NCI-H524 treated with DMSO at 0.1 percent for 48 hours (cell line): Measurements from ENCODE around the gene ZNF35.

Experiments
- DNase-seq: peaks from one replicate; lab custom pipeline; 2025; lab: John Stamatoyannopoulos, UW

The ZNF35 gene

DNA sequence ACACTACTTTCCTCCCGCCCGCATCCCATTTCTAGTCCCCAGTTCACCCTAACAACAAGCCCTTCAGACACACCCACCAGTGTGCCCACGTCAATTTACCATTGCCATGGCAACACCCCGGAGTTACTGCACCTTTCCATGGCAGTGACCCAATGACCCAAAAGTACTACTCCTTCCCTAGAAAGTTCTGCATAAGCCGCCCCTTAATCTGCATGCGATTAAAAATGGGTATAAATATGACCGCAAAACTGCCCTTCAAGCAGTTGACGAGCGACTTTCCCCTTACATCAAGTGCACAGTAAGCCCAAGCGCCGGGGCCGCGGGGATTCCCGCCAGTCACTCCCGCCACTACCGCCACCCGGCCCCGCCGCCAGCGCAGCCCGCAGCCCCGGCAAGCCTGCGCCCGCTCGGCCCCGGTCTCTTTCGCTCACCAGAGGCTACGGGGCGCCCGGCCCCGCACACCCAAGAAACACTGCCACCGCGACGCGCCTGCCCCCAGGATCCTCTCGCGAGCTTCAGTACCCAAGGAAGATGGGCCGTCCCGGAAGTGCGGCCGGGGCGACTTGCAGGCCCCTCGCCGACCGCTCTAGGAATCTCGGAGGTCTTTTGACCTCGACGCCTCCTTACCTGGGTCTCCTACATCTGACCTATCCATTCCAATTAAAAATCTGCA, 36.7 kb downstream of the ZNF35 start:
- DNase-seq, result peak; percentile 13

DNA sequence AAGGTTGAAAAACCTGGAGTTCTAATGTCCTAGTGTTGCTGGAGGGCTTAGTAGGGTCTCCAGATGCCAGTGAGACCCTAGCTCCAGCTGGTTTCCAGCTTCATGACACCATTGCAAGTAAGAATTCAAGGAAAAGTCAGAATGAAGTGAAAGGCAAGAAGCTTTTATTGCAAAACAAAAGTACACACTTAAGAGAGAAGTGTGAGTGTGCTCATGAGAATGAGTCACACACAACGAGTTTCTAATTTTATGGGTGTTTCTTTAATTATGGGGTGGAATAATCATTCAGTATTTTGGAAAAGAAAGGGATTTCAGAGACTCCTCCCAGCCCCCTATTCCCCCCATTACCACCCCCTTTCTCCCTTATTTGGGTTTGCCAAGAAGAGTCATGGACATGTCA, 39.4 kb downstream of the ZNF35 start:
- no peak for DNase-seq
